ENCODE data around the gene LYPD3. TPM values are rescaled to one million over a fixed set of nuclear protein-coding genes. Genes with fewer than 3 reads are reported as not detected.

LYPD3 gene
- total RNA-seq, 1 experiment from 2014 or later: 1.8 TPM

DNA sequence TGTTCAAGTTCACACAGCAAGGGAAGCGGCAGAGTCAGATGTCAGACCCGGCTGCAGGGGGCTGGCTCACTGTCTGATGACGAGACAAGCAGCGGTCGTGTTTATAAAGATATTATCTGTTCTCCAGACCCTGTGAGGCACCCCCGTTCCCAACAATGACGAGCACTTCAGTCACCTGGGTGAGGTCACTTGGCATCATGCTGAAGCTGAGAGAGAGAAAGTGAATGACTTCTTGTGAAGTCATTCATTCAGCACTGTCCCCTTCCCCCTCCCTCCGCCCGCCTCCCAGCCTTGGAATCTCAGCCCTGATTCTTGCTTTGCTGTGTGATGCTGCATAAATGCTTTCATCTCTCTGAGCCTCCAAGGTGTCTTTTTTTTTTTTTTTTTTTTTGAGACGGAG lies 4.9 kb upstream of the LYPD3 start:
- no peak for TF ChIP-seq CTCF (conservative IDR thresholded peaks at IDR 0.05)
- no peak for DNase-seq

More for the DNA sequence above, 4.9 kb upstream of the LYPD3 start:
- Mint-ChIP-seq H3K9me3 (no peaks in the 10 kb centered on the region), H3K36me3 (ENCODE audit: insufficient read depth in 1 of 3, low read depth in 3 of 3) (no peaks in the 10 kb centered on the region), H3K4me3 (no peak overlapping the region), H3K27ac (no peak overlapping the region), H3K27me3 (ENCODE audit: low read depth) (peaks cover 36% of the 10 kb centered on the region), H3K4me1 (peaks cover 4 to 9% of the 10 kb centered on the region in 2 experiments)
- Histone ChIP-seq H3K23ac (ENCODE audit: insufficient read length, low read depth, low read length) (no peak overlapping the region), H3T11ph (ENCODE audit: low read length) (no peak overlapping the region), H4K91ac (ENCODE audit: insufficient read length, low read depth, low read length) (no peak overlapping the region), H3K4me2 (ENCODE audit: insufficient read depth, insufficient read length, low read length) (no peak overlapping the region), H3K4me1 (ENCODE audit: insufficient read depth, low read length) (no peaks in the 10 kb centered on the region), H3K27ac (ENCODE audit: insufficient read length, low read depth, low read length) (no peak overlapping the region), H3K79me1 (ENCODE audit: insufficient read depth, low read depth, low read length, poor library complexity, severe bottlenecking) (no peaks in the 10 kb centered on the region), H2BK5ac (ENCODE audit: insufficient read length, low read length) (no peak overlapping the region), H4K8ac (replicated peaks; ENCODE audit: insufficient read length, low read depth, low read length) (no peak overlapping the region), H3K14ac (ENCODE audit: insufficient read depth, low read length) (no peak overlapping the region), H3K9ac (ENCODE audit: extremely low read depth, insufficient read length, low read length) (no peak overlapping the region), H2BK120ac (ENCODE audit: low read depth, low read length, poor library complexity, severe bottlenecking) (no peak overlapping the region), H4K20me1 (ENCODE audit: control insufficient read depth, insufficient read depth, insufficient read length) (no peaks in the 10 kb centered on the region), H2AFZ (ENCODE audit: low read length) (no peak overlapping the region), H2BK12ac (ENCODE audit: insufficient read length, low read depth, low read length) (no peak overlapping the region), H2AK5ac (ENCODE audit: insufficient read length, low read length) (no peak overlapping the region), H3K23me2 (ENCODE audit: insufficient read length, low read depth, low read length, poor library complexity, severe bottlenecking) (no peaks in the 10 kb centered on the region), H2BK15ac (ENCODE audit: low read depth, low read length) (no peak overlapping the region), H3K4ac (ENCODE audit: low read depth, low read length) (no peak overlapping the region), H2BK20ac (ENCODE audit: low read depth, low read length, poor library complexity, severe bottlenecking) (no peak overlapping the region), H4K5ac (ENCODE audit: insufficient read length, low read depth, low read length) (no peak overlapping the region), H3K9me3 (ENCODE audit: control insufficient read depth, low read depth, low read length) (no peaks in the 10 kb centered on the region), H3K56ac (ENCODE audit: insufficient read length, low read depth, low read length) (no peak overlapping the region), H3K27me3 (ENCODE audit: insufficient read depth, low read length) (no peaks in the 10 kb centered on the region; the same call in 1 of the 2 replicates), H3K18ac (ENCODE audit: insufficient read length, low read depth, low read length) (no peak overlapping the region), H3K79me2 (ENCODE audit: insufficient read depth, low read length) (no peaks in the 10 kb centered on the region)
- no CpG with 5 or more reads among the region's 10 CpGs for WGBS (ENCODE audit: extremely low coverage, insufficient read length, low lambda C conversion rate)

Data from H9 (cell line).